Chondrocyte (in vitro differentiated cells): ENCODE data around the gene VIL1. TPM values are rescaled to one million over a fixed set of nuclear protein-coding genes. Genes with fewer than 3 reads are reported as not detected.

ENCODE experiments used
- DNase-seq: peaks from one replicate; pipeline ENCODE4 v3.0.0; 2021; ENCODE audit warnings: mixed read lengths, low spot score
- H3K27ac Mint-ChIP-seq: one replicate; pipeline ENCODE4 v1.8.0; 2021; ENCODE audit warnings: mild to moderate bottlenecking, moderate library complexity, mixed read lengths; ENCODE audit not compliant: unreplicated experiment
- H3K27me3 Mint-ChIP-seq: 2 replicates; pipeline ENCODE4 v1.8.0; 2021; ENCODE audit warnings: low read depth, mixed read lengths
- H3K36me3 Mint-ChIP-seq: 2 replicates; pipeline ENCODE4 v1.8.0; 2021; ENCODE audit warnings: low read depth, mixed read lengths
- H3K4me1 Mint-ChIP-seq: 2 replicates; pipeline ENCODE4 v1.8.0; 2021; ENCODE audit warnings: low read depth, mild to moderate bottlenecking, mixed read lengths
- H3K4me3 Mint-ChIP-seq: one replicate; pipeline ENCODE4 v1.8.0; 2021; ENCODE audit warnings: mild to moderate bottlenecking, moderate library complexity, mixed read lengths; ENCODE audit not compliant: unreplicated experiment
- H3K9me3 Mint-ChIP-seq: 2 replicates; pipeline ENCODE4 v1.8.0; 2021; ENCODE audit warnings: low read depth, mixed read lengths
- CTCF ChIP-seq: fragments of 200-600 bp; sonication (generic); IDR thresholded peaks from 2 replicates; pipeline ENCODE4 v1.5.0; 2021; ENCODE audit warnings: antibody characterized with exemption, mild to moderate bottlenecking, moderate library complexity
- total RNA-seq: library from RNA; stranded (reverse); gene quantifications from 3 replicates; pipeline ENCODE4 v1.2.1, GENCODE V29; 2021

The VIL1 gene
- total RNA-seq, 1 donor from 2014 or later = not detected

DNA sequence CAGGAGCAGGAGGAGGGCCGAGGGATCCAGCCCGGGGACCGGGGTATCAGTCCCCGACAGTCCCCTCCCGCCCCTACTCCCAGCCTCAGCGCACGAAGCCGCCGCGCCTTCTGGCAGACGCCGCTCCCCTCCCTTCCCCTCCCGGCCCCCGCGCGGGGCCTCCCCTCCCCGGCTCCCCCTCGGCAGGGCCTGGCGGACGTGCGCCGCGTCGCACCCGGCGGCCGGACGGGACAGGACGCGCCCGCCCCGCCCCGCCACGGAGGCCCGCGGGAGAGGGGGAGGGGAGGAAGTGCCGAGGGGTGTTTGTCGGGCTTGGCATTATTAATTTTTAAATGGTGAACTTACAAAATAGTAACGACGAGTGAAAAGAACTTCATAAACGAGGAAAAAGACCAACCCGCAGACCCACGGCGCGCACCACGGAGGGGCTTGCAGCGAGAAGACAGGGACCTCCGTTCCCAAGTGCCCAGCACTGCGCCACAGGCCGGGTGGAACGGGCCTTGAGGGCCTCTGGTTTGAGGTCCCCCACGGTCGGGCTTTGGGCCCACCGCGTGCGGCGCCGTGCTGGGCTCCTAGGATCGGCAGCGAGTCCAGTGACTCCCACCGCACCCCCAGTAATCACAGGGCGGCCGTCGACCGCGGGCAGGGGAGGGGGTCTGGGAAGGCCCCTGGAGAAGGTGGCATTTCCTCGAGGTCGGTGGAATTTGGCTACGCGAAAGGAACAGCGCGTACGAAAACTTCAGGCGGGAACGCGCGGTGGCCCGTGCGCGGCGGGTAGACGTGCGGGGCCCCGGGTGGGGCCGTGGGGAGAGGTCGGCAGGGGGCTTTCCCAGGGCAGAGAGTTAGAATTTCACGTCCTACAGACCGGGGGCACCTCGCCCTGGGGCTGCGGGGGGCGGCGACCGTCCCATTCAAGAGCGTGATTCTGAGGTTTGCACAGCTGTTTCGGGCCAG lies 20.2 kb upstream of the VIL1 start:
- H3K4me1 Mint-ChIP-seq = peaks cover 32% of the 10 kb centered on the region
- H3K27me3 Mint-ChIP-seq = no peaks in the 10 kb centered on the region
- peaks cover 5% of the 10 kb centered on the region for H3K36me3 Mint-ChIP-seq
- no peak for DNase-seq
- H3K4me3 Mint-ChIP-seq = peak overlapping the region; percentile 89
- peak; percentile 19 for TF ChIP-seq CTCF
- H3K27ac Mint-ChIP-seq = peak overlapping the region; percentile 98
- H3K9me3 Mint-ChIP-seq = no peaks in the 10 kb centered on the region

DNA sequence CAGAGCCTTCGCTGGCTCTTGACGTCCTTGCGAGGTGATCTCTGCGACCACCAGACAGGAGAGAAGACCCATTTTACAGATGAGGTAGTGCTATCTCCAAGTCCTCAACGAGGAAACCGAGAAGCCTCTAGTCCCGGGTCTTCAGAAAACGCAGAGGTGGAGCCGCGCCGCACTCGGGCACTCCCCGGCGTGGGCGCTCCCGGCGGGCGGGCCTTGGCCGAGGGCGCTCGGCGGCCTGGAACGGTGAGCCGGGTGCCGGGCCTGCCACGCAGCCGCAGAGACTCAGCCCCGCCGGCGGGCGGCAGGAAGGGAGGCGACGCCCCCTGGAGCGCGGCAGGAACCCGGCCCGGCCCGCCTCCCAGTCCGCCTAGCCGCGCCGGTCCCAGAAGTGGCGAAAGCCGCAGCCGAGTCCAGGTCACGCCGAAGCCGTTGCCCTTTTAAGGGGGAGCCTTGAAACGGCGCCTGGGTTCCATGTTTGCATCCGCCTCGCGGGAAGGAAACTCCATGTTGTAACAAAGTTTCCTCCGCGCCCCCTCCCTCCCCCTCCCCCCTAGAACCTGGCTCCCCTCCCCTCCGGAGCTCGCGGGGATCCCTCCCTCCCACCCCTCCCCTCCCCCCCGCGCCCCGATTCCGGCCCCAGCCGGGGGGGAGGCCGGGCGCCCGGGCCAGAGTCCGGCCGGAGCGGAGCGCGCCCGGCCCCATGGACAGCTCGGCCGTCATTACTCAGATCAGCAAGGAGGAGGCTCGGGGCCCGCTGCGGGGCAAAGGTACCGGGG lies 19.3 kb upstream of the VIL1 start, which contains the start of gene CTDSP1:
Gene CTDSP1 (plus strand): TSS at position 478 of the 776 bp plus-strand sequence. CDS start 223 bp downstream, at position 701.
- peaks cover 33% of the 10 kb centered on the region for H3K4me1 Mint-ChIP-seq

DNA sequence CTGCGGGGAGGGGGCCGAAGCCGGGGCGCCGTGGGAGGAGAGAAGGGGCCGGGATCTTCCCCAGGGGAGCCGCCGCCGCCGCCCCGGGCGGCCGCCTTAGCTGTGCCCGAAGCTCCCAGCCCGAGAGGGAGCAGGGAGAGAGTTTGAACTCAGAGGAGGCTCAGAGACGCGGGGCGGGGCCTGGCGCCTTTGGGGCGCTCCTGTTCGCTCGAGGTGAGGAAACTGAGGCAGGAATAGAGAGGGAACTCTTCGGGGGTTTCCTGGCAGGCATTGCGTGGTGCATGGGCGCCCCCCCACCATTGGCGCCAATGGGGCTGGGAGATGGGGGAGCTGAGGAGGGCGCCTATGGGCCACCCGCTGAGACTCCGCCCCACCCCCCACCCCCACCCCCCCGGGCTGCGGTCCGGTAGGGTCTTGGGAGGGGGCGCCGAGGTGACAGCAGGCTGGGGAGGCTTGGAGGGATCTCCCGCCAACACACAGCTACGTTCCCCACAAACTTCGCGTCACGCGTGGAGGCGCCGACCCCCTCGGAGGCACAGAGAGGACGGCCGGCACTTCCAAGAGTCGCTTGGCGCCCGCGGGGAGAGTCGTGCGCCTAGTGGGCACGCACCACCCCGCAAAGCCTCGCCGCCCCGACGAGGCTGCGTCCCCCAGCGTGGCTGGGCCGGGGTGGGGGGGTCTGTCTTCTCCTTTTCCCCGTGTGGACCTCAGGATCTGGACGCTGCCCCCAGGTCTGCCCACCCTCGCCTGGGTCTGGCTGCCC lies 18.6 kb upstream of the VIL1 start:
- Mint-ChIP-seq H3K27me3 (no peaks in the 10 kb centered on the region), H3K9me3 (no peaks in the 10 kb centered on the region), H3K27ac (peak overlapping the region; percentile 92), H3K4me1 (peaks cover 39% of the 10 kb centered on the region), H3K36me3 (peaks cover 10% of the 10 kb centered on the region), H3K4me3 (peak overlapping the region; percentile 95)
- DNase-seq = no peak
- TF ChIP-seq CTCF = no peak

More for the DNA sequence above, 19.3 kb upstream of the VIL1 start, which contains the start of gene CTDSP1:
- H3K36me3 Mint-ChIP-seq = peaks cover 10% of the 10 kb centered on the region
- peak within 1 kb of the TSS; percentile 92 for H3K27ac Mint-ChIP-seq
- TF ChIP-seq CTCF = peak; percentile 24
- H3K27me3 Mint-ChIP-seq = no peaks in the 10 kb centered on the region
- no peaks in the 10 kb centered on the region for H3K9me3 Mint-ChIP-seq
- peak within 1 kb of the TSS; percentile 95 for H3K4me3 Mint-ChIP-seq
- DNase-seq = no peak

- no peak for TF ChIP-seq CTCF
- DNase-seq = no peak
- peak overlapping the region; percentile 54 for H3K27ac Mint-ChIP-seq
These were observed 17.7 kb upstream of the VIL1 start for GRCh38 chr2:218400930-218401881.

More at GRCh38 chr2:218400930-218401881, 17.7 kb upstream of the VIL1 start:
- Mint-ChIP-seq H3K9me3 (no peaks in the 10 kb centered on the region), H3K27me3 (no peaks in the 10 kb centered on the region), H3K4me1 (peaks cover 42% of the 10 kb centered on the region), H3K36me3 (peaks cover 10% of the 10 kb centered on the region), H3K4me3 (peak overlapping the region; percentile 95)
